ENCODE results near the gene PAEP. TPM values are rescaled to one million over a fixed set of nuclear protein-coding genes. Genes with fewer than 3 reads are reported as not detected.

The PAEP gene
- total RNA-seq, 1 experiment from 2014 or later = not detected

GRCh38 chr9:135604437-135605237 is 43.1 kb downstream of the PAEP start:
- BruUV-seq (replicated peaks) = no TSS peak
- H3K4me1 ChIP-seq (ENCODE audit: control insufficient read depth, insufficient read depth, low read length) = no peaks in the 10 kb centered on the region
- in situ Hi-C loops (cut with HindIII; ENCODE audit: low pct_unique_long_range_greater_than_20kb, low sequenced_read_pairs) = no loop called here
- TF ChIP-seq POLR2AphosphoS5 (IDR thresholded peaks at IDR 0.05; ENCODE audit: low read depth, low read length) (no peak), REST (IDR thresholded peaks at IDR 0.05; ENCODE audit: insufficient read depth in 1 of 2, low read depth in 2 of 2, low read length in 1 of 2) (no peak), TCF7L2 (IDR thresholded peaks at IDR 0.05; ENCODE audit: low read depth, low read length) (no peak), CTCF (IDR thresholded peaks at IDR 0.05) (no peak), SIN3A (IDR thresholded peaks at IDR 0.05; ENCODE audit: borderline replicate concordance, insufficient read depth, low read depth, low read length) (no peak)
- H3K27me3 ChIP-seq (ENCODE audit: control insufficient read depth, insufficient read depth, low read length) = no peaks in the 10 kb centered on the region
- peak; percentile 41; the same call in 1 of the 2 replicates for ATAC-seq
- no peak for DNase-seq (ENCODE audit: low read depth, low spot score)
- ChIA-PET CTCF (no interaction called here), POLR2A (interaction anchor here (0.5 kb wide), 1 partner anchor 45 kb away, joined by 4 read pairs; no protein-coding TSS in a partner anchor)
- no peaks in the 10 kb centered on the region for H3K9me3 ChIP-seq (ENCODE audit: control insufficient read depth, insufficient read depth, low read depth, low read length)
- H3K27ac ChIP-seq (ENCODE audit: low read length) = no peak overlapping the region
- no peaks in the 10 kb centered on the region for H3K36me3 ChIP-seq (ENCODE audit: control insufficient read depth, insufficient read depth, low read length)
- intact Hi-C loops (cut with micrococcal nuclease; ENCODE audit: unreplicated experiment) = no loop called here
- no peak overlapping the region for H3K4me3 ChIP-seq (ENCODE audit: low read depth in 2 of 2, low read length in 2 of 2)

GRCh38 chr9:135605238-135605781 is 43.8 kb downstream of the PAEP start:
- Histone ChIP-seq H3K9me3 (ENCODE audit: control insufficient read depth, insufficient read depth, low read depth, low read length) (no peaks in the 10 kb centered on the region), H3K4me3 (ENCODE audit: low read depth in 2 of 2, low read length in 2 of 2) (no peak overlapping the region), H3K4me1 (ENCODE audit: control insufficient read depth, insufficient read depth, low read length) (no peaks in the 10 kb centered on the region), H3K27me3 (ENCODE audit: control insufficient read depth, insufficient read depth, low read length) (no peaks in the 10 kb centered on the region), H3K36me3 (ENCODE audit: control insufficient read depth, insufficient read depth, low read length) (no peaks in the 10 kb centered on the region), H3K27ac (ENCODE audit: low read length) (no peak overlapping the region)
- ChIA-PET CTCF (no interaction called here), POLR2A (no interaction called here)
- TF ChIP-seq SIN3A (IDR thresholded peaks at IDR 0.05; ENCODE audit: borderline replicate concordance, insufficient read depth, low read depth, low read length) (no peak), CTCF (IDR thresholded peaks at IDR 0.05) (no peak), TCF7L2 (IDR thresholded peaks at IDR 0.05; ENCODE audit: low read depth, low read length) (no peak), REST (IDR thresholded peaks at IDR 0.05; ENCODE audit: insufficient read depth in 1 of 2, low read depth in 2 of 2, low read length in 1 of 2) (no peak), POLR2AphosphoS5 (IDR thresholded peaks at IDR 0.05; ENCODE audit: low read depth, low read length) (no peak)
- intact Hi-C loops (cut with micrococcal nuclease; ENCODE audit: unreplicated experiment) (no loop called here), in situ Hi-C loops (cut with HindIII; ENCODE audit: low pct_unique_long_range_greater_than_20kb, low sequenced_read_pairs) (no loop called here)
- ATAC-seq = no peak
- no peak for DNase-seq (ENCODE audit: low read depth, low spot score)
- BruUV-seq (replicated peaks) = no TSS peak

All from Panc1 (cell line).